ENCODE measurements around the gene FAM20B.

The FAM20B gene

DNA sequence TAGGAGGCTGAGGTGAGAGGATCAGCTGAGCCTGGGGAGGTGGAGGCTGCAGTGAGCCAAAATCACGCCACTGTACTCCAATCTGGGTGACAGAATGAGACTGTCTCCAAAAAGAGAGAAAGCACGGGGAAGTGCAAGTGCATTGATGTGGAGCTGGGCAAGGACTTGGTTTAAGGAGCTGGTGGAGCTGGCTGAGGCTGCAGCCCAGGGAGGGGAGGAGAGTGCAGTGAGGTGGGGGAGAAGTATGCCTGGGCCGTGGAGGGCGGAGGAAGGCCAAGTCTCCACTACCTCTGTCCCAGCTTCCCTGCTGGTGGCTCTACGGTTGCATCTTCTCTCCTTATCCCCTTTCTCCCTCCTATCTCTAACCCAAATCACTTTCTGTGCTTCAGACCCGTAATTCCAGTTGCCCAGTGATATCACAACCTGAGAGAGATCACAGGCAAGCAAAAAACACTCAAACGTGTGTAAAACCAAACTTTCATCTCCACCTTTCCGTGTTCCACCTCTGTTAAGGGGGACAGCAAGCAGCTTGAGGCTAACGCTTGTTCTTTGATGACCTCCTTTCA lies 67.3 kb downstream of the FAM20B start:
- peaks cover 72% of the 10 kb centered on the region for H3K36me3 ChIP-seq
- no peak for DNase-seq
- H3K4me1 ChIP-seq = no peaks in the 10 kb centered on the region
- TF ChIP-seq, protein P1, sequence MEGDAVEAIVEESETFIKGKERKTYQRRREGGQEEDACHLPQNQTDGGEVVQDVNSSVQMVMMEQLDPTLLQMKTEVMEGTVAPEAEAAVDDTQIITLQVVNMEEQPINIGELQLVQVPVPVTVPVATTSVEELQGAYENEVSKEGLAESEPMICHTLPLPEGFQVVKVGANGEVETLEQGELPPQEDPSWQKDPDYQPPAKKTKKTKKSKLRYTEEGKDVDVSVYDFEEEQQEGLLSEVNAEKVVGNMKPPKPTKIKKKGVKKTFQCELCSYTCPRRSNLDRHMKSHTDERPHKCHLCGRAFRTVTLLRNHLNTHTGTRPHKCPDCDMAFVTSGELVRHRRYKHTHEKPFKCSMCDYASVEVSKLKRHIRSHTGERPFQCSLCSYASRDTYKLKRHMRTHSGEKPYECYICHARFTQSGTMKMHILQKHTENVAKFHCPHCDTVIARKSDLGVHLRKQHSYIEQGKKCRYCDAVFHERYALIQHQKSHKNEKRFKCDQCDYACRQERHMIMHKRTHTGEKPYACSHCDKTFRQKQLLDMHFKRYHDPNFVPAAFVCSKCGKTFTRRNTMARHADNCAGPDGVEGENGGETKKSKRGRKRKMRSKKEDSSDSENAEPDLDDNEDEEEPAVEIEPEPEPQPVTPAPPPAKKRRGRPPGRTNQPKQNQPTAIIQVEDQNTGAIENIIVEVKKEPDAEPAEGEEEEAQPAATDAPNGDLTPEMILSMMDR (IDR thresholded peaks at IDR 0.05; ENCODE audit: low read depth, low read length) = no peak
- H3K9me3 ChIP-seq = no peaks in the 10 kb centered on the region
- no peaks in the 10 kb centered on the region for H3K27me3 ChIP-seq
- no peak overlapping the region for H3K4me3 ChIP-seq (ENCODE audit: low read depth, low read length)

DNA sequence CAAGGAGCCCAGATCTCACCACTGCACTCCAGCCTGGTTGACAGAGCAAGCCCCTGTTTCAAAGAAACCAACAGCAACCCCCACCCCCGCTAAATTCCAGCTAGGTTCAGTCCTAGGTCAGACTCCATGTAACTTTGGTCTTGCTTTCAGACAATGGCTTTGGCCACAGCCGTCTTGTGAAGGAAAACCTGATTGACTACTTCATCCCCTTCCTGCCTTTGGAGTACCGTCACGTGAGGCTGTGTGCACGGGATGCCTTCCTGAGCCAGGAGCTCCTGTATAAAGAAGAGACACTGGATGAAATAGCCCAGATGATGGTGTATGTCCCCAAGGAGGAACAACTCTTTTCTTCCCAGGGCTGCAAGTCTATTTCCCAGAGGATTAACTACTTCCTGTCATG lies 69.1 kb downstream of the FAM20B start:
- Histone ChIP-seq H3K27me3 (no peaks in the 10 kb centered on the region), H3K9me3 (no peaks in the 10 kb centered on the region), H3K36me3 (peaks cover 78% of the 10 kb centered on the region)

DNA sequence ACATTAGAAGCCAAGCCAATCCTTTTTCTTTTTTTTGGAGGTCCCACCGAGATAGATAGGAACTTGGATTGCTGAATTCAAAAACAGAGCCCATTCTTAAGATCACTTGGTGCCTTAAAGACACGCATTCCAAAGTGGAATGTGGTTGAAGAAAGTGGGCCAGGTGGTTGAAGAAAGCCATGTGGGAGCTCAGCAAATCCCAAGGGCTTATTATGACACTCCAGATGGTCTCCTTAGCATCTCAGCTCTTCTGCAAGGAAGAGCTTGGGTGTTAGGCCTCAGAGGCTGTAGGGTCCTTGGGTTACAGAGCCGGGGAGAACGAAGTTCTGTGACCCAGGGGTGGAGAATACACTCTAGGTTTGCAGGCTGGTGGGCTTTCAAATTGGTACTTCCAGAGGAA lies 69.7 kb downstream of the FAM20B start:
- H3K4me1 ChIP-seq = no peaks in the 10 kb centered on the region
- peaks cover 77% of the 10 kb centered on the region for H3K36me3 ChIP-seq
- TF ChIP-seq, protein P1 (IDR thresholded peaks at IDR 0.05; ENCODE audit: low read depth, low read length) = no peak
- H3K9me3 ChIP-seq = no peaks in the 10 kb centered on the region
- no peaks in the 10 kb centered on the region for H3K27me3 ChIP-seq
- no peak overlapping the region for H3K4me3 ChIP-seq (ENCODE audit: low read depth, low read length)
- DNase-seq = no peak

More for the DNA sequence above, 69.1 kb downstream of the FAM20B start:
- TF ChIP-seq, protein P1 (IDR thresholded peaks at IDR 0.05; ENCODE audit: low read depth, low read length) = no peak
- Histone ChIP-seq H3K4me1 (no peaks in the 10 kb centered on the region), H3K4me3 (ENCODE audit: low read depth, low read length) (no peak overlapping the region)
- no peak for DNase-seq

DNA sequence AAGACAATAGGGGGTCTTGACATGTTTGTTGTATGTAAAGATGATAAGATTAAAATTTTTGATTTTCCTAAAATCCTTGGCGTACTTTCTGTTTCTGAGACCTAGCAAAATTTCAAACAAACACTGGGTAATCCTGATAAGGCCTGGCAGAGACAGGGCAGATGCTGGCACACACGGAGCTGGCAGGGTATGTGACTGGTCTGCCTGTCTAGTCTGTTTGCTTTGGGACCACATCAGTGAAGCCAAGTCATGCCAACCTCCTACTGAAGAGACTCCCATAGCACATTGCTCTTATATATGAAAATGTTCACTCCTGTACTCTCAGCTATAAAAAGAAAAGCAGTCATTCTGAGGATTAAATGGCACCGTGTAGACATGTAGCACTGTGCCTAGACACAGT lies 70.2 kb downstream of the FAM20B start:
- TF ChIP-seq, protein P1 (IDR thresholded peaks at IDR 0.05; ENCODE audit: low read depth, low read length) = no peak
- peaks cover 71% of the 10 kb centered on the region for H3K36me3 ChIP-seq
- no peaks in the 10 kb centered on the region for H3K27me3 ChIP-seq
- H3K4me1 ChIP-seq = no peaks in the 10 kb centered on the region
- DNase-seq = no peak
- no peaks in the 10 kb centered on the region for H3K9me3 ChIP-seq
- no peak overlapping the region for H3K4me3 ChIP-seq (ENCODE audit: low read depth, low read length)

DNA sequence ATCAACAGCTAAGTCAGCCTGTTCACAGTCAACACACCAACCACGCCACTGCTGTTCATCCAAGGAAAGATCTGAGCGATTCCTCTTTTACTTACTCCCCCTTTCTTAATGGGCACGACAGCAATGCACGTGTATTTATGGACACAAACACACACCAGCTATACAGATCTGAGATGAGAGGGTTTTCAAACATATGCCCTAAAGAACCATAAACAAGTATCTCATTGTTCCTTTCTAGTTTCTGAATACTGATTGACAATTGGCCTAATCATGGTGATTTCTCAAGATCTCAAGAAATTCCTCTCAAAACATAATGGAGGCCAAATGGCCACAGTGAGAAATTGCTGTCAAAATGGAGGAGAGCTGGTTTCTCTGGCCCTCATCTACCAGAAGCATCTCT lies 74.2 kb downstream of the FAM20B start:
- Histone ChIP-seq H3K9me3 (no peaks in the 10 kb centered on the region), H3K4me1 (no peaks in the 10 kb centered on the region), H3K36me3 (peaks cover 43% of the 10 kb centered on the region), H3K27me3 (no peaks in the 10 kb centered on the region), H3K4me3 (ENCODE audit: low read depth, low read length) (no peak overlapping the region)
- TF ChIP-seq, protein P1 (IDR thresholded peaks at IDR 0.05; ENCODE audit: low read depth, low read length) = no peak
- DNase-seq = no peak

DNA sequence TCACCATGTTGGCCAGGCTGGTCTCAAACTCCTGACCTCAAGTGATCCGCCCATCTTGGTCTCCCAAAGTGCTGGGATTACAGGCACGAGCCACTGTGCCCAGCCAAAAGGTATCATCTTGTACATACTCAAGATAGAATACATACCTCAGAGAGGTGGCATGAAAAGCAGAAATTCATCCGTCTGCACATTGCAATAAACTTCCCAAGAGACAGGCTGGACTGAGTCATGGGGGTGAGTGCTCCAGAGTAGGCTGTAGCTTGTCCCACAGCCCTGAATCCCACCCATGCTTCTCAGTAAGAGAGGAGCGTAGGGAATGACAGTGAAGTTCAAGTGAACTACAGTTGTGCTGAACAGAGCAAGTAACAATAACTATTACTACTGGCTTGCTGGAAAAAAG lies 75.9 kb downstream of the FAM20B start:
- H3K4me1 ChIP-seq = no peaks in the 10 kb centered on the region
- TF ChIP-seq, protein P1 (IDR thresholded peaks at IDR 0.05; ENCODE audit: low read depth, low read length) = no peak

More for the DNA sequence above, 75.9 kb downstream of the FAM20B start:
- no peak for DNase-seq
- Histone ChIP-seq H3K4me3 (ENCODE audit: low read depth, low read length) (no peak overlapping the region), H3K9me3 (no peaks in the 10 kb centered on the region), H3K36me3 (peaks cover 28% of the 10 kb centered on the region), H3K27me3 (no peaks in the 10 kb centered on the region)

Data from BE2C (cell line).